Islet precursor cell (in vitro differentiated cells): ENCODE data around the gene BRME1.

Experiments used
- DNase-seq: peaks from one replicate; pipeline ENCODE4 v3.0.0-alpha.2; 2018

BRME1 gene

DNA sequence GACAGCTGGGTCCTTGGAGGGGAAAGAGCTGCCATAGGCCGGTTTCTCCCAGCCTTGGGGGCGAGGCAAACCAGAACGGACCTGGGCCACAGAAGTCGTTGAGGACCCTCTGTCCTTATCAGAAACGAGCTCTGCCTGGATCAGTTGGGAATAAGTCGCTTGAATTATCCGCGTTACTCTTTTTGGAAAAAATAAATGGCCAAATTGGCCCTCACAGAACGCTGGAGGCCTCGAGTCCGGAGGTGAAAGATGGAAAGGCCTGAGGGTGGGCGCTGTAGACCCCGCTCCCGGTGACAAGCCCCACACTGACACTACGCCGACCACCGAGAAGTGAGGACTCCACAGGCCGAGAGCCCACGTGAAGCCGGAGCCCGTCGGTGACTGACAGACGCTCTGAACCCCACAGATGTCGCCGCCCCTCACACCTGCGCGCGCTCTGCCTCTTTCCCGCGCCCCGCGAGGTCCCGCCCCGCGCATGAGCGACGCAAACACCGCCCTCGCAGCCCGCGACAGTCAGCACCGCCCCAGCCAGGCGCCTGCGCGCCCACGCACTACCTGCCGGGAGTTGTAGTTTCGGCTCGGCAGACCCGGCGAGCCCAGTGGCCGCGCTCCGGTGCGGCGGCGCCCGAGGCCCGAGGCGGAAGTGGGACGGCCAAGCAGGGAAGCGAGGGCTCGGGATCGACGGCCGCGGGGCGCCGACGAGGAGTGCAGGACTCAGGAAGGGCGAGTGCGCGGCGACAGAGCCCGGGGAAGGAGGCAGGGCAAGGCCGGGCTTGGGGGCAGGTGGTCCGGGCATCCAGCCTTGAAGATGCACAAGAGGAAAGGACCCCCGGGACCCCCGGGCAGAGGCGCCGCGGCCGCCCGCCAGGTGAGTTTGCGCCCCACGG is at the start of gene BRME1, which contains the start of gene CC2D1A:
BRME1 (minus strand) TSS at position 484 of the 887 bp plus-strand sequence. CDS start 1,225 bp downstream, outside the sequence.
CC2D1A (plus strand) TSS at position 568 of the 887 bp plus-strand sequence; CDS start at position 809, 241 bp downstream.
- DNase-seq = peak; percentile 93

DNA sequence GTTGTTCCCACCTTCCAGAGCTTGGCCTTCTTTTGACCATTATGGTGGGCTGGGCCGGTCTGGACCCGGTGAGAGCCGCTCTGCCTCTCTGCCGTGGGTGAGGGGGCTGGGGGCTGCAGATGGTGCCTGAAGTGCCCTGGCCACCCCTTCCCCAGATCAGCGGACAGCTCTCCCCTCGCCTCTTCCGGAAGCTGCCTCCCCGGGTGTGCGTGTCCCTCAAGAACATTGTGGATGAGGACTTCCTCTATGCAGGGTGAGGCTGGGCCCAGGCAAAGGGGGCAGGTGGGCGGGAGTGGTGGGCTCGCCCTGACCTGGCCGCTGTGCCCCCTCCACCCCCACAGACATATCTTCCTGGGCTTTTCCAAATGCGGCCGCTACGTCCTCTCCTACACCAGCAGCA is 48.3 kb upstream of the BRME1 start:
- no peak for DNase-seq

DNA sequence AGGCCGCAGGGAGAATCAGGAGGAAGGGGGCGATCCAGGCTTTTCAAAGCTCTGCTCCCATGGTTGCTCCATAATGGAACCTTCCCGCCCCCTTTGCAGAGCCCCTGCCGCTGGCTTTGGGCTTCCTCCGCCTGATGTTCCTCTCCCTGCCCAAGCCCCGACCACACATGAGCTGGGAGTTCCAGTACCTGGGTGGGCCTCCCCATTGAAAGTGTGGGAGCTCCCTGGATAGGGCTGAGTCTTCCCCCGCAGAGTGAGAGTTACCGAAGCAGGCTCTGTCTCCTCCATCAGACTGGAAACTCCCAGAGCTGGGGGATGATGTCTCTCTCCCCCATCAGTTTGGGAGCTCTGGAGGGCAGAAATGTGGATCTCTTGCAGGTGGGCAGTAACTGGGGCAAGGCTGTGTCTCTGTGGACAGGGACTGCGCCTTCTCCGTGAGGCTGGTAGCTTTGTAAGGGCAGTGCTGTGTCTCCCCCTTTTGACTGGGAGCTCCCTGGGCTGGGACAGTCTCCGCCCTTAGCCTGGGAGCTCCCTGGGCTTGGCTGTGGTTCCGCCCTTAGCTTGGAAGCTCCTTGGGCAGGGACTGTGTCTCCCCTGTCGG is 47.1 kb upstream of the BRME1 start:
- peak; percentile 75 for DNase-seq

DNA sequence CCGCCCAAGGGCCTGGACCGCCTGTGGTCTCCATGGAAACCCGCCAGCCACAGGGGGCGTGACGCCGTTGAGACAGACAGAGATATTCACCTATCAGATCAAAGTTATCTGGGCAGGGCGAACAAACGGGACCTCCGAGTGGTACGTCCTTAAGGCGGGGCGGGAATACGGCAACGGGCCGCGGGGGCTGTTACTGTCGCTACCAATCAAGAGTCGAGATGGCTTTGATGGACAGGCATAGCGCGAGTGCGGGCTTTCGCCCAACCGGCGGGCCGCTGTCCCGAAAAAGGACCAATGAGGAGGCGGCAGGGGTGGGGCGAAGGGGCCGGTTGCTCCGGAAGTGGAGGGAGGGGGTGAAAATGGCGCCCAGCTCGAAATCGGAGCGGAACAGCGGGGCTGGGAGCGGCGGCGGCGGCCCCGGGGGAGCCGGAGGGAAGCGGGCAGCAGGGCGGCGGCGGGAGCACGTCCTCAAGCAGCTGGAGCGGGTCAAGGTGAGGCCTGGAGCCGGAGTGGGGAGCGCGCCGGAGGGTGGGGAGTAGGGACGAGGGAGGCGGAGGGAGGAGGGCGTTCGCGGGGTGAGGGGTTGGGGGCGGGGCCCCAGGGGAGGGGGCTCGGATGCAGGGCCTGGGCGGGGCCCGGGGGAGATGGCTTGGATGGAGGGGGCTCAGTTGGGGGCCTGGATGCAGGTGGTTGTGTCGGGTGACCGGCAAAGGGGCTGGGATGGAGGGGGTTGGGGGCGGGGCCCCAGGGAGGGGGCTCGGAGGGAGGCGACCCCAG is 46.4 kb upstream of the BRME1 start, which contains the start of gene DCAF15:
DCAF15 (plus strand) TSS at position 356 of the 777 bp plus-strand sequence; CDS start at position 360, 4 bp downstream.
- DNase-seq = peak; percentile 100

DNA sequence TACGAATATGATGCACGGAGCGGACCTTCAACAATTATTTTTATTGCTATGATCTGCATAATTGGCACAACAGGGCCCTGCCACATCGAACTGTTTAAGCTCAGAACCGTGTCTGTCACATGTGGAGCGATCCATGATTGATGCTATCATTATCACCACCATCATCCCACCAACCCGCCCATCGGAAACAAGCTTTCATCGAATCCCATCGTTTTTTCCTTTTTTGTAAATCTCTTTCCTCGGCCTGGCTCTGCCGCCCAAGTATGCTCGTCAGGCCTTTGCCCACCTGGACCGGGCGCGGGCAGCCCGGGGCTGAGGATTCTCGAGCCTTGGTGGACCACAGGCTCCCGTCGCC is 45.9 kb upstream of the BRME1 start:
- no peak for DNase-seq

DNA sequence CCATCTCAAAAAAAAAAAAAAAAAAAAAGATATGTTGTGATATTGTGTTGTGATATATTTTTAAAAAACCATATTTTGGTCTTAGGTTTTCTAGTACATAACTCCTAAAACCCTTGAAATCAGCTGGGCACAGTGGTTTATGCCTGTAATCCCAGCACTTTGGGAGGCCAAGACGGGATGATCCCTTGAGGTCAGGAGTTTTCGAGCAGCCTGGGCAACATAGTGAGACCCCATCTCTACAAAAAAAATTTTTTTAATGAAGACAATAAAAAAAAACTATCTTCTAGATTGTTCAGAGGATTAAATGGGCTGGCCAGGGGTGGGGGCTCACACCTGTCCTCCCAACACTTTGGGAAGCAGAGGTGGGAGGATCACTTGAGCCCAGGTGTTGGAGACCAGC is 45.1 kb upstream of the BRME1 start:
- DNase-seq = no peak

DNA sequence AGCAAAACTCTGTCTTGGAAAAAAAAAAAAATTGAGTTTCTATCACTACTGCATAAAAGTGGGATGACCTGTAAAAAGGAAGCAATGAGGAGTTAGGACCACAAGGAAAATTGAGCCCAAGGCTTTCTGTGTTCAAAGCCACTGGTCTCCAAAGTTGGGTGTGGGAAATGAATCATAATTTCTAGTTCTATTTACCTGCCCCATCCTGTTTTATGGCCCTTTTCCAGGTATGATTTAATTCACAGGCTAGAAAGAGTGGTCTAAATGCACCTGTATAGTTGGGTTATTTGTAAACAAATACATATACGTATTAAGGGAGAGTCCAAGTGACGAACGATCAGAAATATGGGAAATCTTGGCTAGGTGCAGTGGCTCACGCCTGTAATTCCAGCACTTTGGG is 40.5 kb upstream of the BRME1 start:
- no peak for DNase-seq

DNA sequence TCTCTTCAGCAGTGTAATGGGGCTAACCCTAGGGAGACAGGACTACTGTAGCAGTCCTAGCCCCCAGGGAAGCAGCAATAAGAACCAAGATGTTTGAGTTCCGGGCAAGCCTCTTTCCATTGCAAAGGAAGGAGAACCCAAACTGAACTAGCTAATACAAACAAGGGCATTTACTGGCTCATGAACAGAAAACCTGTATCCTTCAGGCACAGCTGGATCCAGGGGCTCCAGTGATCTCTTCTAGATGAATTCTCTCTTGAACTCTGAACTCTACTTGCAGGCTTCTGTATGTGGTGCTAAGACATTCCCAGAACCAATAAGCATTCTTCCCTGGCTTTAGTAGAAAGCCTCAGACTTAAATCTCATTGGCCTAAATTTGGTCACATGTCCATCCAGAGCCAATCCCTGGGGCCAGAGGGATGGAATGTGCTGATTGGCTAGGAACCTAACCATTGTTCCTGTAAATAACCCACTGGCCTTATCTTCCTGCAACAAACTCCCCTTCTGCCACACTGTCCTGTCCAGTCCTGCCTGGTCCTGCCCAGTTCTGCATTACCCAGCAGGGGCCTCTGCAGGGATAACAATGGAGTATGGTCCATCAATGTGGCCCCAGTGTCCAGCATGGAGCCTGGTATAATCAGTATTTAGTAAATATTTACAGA is 36.2 kb upstream of the BRME1 start:
- DNase-seq = no peak

DNA sequence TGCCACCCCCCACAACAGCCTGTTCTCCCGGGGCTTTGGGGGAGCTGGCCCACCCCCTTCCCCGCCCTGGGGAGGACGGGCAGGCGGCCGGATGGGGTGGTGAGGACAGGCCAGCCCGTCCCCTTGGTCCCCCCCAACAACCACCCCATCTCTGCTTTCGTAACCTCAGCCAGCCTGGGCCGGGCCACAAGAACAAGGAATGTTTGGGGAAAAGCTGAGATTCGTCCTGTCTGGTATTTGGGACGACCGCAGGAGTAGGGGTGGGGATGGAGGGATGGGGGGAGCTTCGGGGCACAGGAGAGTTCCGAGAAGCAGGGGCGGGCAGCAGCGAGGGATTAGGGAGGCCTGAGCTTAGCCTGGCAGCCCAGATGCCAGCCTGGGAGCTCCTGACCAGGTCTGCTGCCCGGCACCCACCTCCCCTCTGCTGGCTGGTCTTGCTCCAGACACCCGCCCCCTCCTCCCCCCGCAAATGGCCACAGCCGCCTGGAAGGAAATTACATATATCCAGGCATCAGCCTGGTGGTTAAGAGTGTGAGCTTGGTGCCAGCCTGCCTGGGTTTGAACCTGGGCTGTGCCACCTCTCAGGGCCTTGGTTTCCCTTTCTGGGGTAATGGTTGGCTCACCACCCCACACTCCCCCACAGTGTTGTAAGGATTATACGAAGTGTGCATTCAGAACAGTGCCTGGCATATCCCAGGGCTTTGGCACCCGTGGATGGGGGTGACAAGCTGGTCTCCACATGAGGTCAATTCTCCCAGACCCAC is 32.6 kb upstream of the BRME1 start, which contains the start of gene PODNL1:
PODNL1 (minus strand) TSS at position 117 of the 764 bp plus-strand sequence. CDS start 236 bp downstream, outside the sequence.
- no peak for DNase-seq

DNA sequence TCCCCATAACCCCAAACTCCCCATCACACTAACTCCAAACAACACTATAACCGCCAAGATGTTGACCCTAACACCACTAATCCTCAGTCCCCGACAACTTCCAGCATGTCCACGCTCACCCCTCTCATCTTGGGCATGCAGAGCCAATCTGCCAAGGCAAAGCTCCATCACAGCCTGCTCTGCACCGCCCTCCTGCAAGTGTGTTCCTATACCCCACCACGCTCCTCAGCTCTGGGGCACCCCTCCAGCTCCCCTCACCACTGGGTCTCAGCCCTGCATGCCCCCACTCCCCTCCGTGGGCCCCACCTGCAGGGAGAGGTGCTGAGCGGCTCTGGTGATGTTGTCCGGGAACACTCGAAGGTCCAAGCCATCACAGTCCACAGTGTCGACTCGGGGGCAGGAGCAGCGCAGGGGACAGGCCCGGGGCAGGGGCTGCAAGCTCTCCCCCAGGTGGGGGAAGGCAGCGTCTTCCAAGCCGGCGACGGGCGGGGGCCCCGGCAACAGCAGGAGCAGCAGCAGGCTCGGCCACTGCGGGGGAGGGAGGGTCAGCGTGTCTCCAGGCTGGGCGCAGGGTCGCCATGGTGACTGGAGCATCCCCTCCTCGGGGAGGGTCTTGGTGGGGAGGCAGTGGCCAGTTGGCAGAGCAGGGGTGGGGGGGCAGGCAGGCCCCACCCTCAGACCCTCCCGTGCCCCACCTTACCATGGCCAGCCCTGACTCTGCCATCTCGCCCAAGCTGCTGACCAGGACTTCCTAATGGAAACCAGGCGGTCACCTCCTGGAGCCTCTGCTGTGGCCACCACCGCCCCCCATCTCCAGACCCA is 31.8 kb upstream of the BRME1 start:
- DNase-seq = no peak

DNA sequence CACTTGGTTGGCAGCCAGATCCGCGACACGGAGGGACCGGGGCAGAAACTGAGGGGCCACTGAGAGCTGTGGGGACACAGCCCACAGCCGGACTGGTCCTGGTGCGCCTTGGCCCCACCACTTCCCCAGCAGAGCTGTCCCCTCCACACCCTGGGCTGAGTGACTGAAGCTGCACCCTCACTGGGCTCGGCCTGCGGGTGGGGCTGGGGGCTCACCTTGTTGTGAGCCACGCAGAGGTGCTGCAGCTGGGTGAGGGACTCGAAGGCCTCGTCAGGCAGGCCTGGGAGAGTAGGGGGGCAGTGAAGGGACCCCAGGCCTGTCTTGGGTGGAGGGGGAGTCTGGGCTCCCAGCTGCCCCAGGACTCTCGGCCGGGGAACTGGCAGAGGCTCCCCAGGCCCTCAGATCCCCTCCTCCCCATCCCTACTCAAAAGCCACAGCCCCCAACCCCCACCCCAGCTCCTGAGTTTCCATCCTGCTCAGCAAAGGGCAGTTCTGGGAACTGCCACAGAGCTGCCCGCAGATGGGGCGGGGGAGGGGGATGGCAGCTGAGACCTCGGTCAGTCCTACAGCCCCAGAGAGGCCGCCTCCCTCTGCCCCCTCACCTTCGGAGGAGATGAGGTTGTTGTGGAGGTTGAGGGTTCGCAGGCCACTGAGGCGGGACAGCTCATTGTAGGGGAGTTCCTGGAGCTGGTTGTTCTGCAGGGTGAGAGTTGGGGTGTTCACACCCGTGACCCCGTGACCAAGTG is 30.0 kb upstream of the BRME1 start:
- no peak for DNase-seq

DNA sequence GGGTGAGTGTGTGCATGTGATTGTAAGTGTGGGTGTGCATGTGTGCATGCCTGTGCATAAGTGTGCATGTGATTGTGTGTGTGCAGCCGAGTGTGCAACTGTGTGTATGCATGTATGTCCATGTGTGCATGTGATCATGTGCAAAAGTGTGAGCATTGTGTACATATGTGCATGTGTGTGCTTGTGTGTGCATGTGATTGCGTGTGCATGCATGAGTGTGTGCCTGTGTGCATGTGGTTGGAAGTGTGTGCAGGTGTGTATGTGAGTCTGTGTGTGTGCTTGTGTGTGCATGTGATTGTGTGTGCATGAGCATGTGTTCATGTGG is 28.8 kb upstream of the BRME1 start:
- no peak for DNase-seq

DNA sequence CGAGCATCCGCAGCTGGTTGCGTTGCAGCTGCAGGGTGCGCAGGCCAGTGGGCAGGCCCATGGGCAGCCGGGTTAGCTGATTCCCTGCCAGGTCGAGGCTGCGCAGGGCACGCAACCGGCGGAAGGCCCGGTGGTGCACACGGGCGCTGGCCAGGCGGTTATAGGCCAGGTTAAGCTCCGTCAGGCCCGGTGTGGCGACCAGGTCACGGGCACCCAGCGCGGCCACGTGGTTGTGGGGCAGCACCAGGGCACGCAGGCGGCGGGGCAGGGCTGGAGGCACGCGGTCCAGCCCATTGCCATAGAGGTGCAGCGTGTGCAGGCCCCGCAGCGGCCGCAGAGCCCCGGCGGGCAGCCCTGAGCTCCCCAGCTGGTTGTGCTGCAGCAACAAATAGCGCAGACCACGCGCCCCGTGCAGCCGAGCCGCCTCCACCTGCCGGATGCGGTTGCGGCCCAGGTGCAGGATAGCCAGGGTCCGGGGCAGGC is 27.0 kb upstream of the BRME1 start:
- DNase-seq = no peak

DNA sequence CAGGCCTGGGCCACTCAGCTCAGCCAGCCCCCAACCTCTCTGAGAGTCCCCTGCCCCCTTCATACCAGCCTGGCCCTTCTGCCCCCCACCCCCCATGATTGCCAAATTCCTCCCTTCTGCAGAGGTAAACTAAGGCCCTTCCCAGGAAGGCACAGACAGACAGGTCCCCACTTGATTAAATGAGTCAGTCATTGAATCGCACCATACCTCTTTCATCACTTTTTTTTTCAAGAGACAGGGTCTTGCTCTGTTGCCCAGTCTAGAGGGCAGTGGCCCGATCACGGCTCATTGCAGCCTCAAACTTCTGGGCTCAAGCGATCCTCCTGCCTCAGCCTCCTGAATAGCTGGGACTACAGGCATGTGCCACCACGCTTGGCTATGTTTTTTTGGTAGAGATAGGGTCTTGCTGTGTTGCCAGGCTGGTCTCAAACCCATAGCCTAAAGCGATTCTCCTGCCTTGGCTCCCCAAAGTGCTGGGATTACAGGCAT is 26.3 kb upstream of the BRME1 start:
- DNase-seq = no peak

DNA sequence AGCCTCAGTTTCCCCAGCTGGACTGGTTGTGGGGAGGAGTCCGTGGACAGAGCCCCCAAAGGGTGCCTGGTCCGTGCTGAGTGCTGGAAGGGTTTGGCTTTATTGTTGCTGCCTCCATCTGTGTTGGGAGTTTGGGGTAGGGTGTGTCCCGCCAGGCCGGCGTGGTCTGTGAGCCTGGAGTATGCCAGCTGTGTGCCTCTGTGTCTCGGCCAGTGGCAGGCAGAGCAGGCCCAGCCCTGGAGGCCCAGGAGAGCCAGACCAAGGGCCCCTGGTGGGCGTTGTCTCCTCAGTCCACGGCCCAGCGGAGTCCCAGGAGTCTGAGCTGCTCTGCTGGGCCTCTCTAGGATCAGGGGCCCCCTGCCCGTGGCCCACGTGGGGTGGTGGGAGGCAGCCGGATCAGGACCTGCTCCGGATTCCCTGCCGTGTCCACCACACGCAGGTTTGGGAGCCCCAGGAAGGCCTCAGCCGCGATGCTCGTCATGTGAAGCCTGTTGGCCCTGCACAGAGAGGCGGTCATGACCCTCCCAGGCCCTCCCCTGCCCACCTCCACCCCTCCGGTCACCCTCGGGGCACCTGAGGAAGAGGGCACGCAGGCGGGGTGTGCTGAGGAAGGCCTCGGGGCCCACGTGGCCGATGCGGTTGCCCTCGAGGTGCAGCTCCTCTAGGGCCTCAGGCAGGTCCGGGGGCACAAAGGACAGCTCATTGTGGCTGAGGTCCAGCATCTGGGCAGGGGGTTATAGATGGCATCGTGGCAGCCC is 25.7 kb upstream of the BRME1 start:
- no peak for DNase-seq

DNA sequence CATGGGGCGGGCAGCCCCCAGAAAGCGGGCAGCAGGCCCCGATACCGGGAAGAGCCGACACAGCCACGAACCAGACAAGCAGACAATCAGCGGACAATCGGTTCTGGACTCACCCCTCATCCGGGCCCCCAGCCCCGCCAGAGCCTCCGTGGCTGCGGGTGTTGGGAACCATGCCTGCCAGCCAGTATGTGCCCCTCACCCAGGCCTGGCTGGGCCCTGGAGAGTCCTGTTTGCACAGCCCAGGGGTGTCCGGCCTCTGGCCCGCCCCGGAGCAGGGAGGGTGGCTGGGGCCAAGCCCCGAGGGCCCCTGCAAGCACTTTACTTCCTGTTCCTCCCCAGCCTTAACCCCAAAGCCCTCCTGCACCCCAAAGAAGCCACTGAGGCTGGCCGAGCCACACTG is 24.5 kb upstream of the BRME1 start:
- DNase-seq = no peak

DNA sequence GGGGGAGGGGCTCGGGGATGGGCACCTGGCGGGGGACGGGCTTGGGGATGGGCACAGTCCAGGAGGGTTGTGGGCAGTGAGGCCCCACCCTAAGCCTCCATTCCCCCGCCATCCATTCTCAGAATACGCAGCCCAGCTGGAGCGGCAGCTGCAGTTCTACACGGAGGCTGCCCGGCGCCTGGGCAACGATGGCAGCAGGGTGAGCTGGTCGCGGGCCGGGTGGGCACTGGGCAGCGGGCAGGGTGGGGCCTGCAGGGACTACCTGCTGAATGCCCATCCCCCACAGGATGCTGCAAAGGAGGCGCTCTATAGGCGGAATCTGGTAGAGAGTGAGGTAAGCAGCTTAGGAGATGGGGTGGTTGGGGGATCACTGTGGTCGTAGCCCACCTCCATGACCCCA is 24.0 kb upstream of the BRME1 start:
- DNase-seq = no peak

DNA sequence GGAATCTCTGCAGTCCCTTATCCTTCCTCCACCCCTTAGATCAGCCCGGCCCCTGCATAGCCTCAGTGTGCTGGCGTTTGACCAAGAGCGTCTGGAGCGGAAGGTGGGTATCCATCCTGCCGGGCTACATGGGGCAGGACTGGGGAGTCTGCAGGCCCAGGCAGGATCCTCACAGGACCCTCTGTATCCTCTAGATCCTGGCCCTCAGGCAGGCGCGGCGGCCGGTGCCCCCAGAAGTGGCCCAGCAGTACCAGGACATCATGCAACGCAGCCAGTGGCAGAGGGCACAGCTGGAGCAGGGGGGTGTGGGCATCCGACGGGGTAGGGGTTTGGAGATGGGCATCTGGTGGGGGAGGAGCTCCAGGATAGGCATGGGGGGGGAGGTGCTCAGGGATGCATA is 23.4 kb upstream of the BRME1 start:
- DNase-seq = no peak

DNA sequence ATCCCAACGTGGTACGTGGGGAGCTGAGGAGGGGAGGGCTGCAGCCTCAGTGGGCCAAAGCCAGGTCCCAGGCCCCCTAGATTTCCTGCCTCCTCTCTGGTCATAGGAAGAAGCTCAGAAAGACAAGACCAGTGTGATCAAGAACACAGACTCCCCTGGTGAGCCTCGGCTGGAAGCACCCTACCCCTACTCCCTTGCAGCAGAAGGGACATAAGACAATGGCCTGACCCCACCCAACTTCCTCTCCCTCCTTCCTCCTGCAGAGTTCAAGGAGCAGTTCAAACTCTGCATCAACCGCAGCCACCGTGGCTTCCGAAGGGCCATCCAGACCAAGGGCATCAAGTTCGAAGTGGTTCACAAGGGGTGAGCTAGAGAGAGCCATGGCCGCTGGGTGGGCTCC is 20.8 kb upstream of the BRME1 start:
- DNase-seq = no peak
